Measurements from ENCODE around the gene GARS1. TPM values are rescaled to one million over a fixed set of nuclear protein-coding genes. Genes with fewer than 3 reads are reported as not detected.
A peak's percentile ranks its signal among the peaks of the same experiment; 100 is the strongest.

GARS1 gene, protein sequence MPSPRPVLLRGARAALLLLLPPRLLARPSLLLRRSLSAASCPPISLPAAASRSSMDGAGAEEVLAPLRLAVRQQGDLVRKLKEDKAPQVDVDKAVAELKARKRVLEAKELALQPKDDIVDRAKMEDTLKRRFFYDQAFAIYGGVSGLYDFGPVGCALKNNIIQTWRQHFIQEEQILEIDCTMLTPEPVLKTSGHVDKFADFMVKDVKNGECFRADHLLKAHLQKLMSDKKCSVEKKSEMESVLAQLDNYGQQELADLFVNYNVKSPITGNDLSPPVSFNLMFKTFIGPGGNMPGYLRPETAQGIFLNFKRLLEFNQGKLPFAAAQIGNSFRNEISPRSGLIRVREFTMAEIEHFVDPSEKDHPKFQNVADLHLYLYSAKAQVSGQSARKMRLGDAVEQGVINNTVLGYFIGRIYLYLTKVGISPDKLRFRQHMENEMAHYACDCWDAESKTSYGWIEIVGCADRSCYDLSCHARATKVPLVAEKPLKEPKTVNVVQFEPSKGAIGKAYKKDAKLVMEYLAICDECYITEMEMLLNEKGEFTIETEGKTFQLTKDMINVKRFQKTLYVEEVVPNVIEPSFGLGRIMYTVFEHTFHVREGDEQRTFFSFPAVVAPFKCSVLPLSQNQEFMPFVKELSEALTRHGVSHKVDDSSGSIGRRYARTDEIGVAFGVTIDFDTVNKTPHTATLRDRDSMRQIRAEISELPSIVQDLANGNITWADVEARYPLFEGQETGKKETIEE
- 100 to 1,000 TPM; 102 to 131 TPM for total RNA-seq
- polyA plus RNA-seq (ENCODE audit: insufficient read length in 6 of 6): 10 to 100 TPM; 71.2 to 84.6 (median 76.2) TPM
- long read RNA-seq, donor 1, transcript GARS-201 (17 exons, 2,634 nt): major isoform, 22 of 36 reads
- long read RNA-seq, donor 1, partial matches to known transcripts: 9 of 36 reads
- long read RNA-seq, donor 1, other reads (novel, unspliced or antisense): 0 of 36 reads
- long read RNA-seq, donor 2, transcript GARS-201 (17 exons, 2,634 nt): major isoform, 15 of 26 reads
- long read RNA-seq, donor 2, transcript GARS-209 (2 exons, 772 nt): minor isoform, 8 of 26 reads
- long read RNA-seq, donor 2, partial matches to known transcripts: 0 of 26 reads
- long read RNA-seq, donor 2, other reads (novel, unspliced or antisense): 0 of 26 reads
- long read RNA-seq, donor 3, transcript GARS-201 (17 exons, 2,634 nt): major isoform, 14 of 19 reads
- long read RNA-seq, donor 3, partial matches to known transcripts: 0 of 19 reads
- long read RNA-seq, donor 3, other reads (novel, unspliced or antisense): 0 of 19 reads
- long read RNA-seq, donor 4, transcript GARS-201 (17 exons, 2,634 nt): major isoform, 49 of 53 reads
- long read RNA-seq, donor 4, partial matches to known transcripts: 3 of 53 reads
- long read RNA-seq, donor 4, other reads (novel, unspliced or antisense): 1 of 53 reads
- long read RNA-seq, donor 5, transcript GARS-201 (17 exons, 2,634 nt): major isoform, 7 of 19 reads
- long read RNA-seq, donor 5, transcript GARS-209 (2 exons, 772 nt): minor isoform, 5 of 19 reads
- long read RNA-seq, donor 5, partial matches to known transcripts: 6 of 19 reads
- long read RNA-seq, donor 5, other reads (novel, unspliced or antisense): 0 of 19 reads
- long read RNA-seq, donor 6, transcript GARS-201 (17 exons, 2,634 nt): major isoform, 11 of 13 reads
- long read RNA-seq, donor 6, partial matches to known transcripts: 0 of 13 reads
- long read RNA-seq, donor 6, other reads (novel, unspliced or antisense): 0 of 13 reads
- long read RNA-seq, donor 7, transcript GARS-201 (17 exons, 2,634 nt): major isoform, 6 of 10 reads
- long read RNA-seq, donor 7, partial matches to known transcripts: 0 of 10 reads
- long read RNA-seq, donor 7, other reads (novel, unspliced or antisense): 0 of 10 reads
- long read RNA-seq, donor 8, transcript GARS-201 (17 exons, 2,634 nt): major isoform, 15 of 20 reads
- long read RNA-seq, donor 8, partial matches to known transcripts: 0 of 20 reads
- long read RNA-seq, donor 8, other reads (novel, unspliced or antisense): 0 of 20 reads
- long read RNA-seq, donor 9: 0 reads
- long read RNA-seq, donor 10, transcript GARS-201 (17 exons, 2,634 nt): major isoform, 40 of 49 reads
- long read RNA-seq, donor 10, partial matches to known transcripts: 5 of 49 reads
- long read RNA-seq, donor 10, other reads (novel, unspliced or antisense): 4 of 49 reads
- long read RNA-seq, donor 11, transcript GARS-209 (2 exons, 772 nt): minor isoform, 13 of 56 reads
- long read RNA-seq, donor 11, transcript GARS-201 (17 exons, 2,634 nt): major isoform, 22 of 56 reads
- long read RNA-seq, donor 11, partial matches to known transcripts: 18 of 56 reads
- long read RNA-seq, donor 11, other reads (novel, unspliced or antisense): 0 of 56 reads
- long read RNA-seq, donor 12, transcript GARS-209 (2 exons, 772 nt): minor isoform, 7 of 22 reads
- long read RNA-seq, donor 12, transcript GARS-201 (17 exons, 2,634 nt): major isoform, 12 of 22 reads
- long read RNA-seq, donor 12, partial matches to known transcripts: 0 of 22 reads
- long read RNA-seq, donor 12, other reads (novel, unspliced or antisense): 0 of 22 reads

DNA sequence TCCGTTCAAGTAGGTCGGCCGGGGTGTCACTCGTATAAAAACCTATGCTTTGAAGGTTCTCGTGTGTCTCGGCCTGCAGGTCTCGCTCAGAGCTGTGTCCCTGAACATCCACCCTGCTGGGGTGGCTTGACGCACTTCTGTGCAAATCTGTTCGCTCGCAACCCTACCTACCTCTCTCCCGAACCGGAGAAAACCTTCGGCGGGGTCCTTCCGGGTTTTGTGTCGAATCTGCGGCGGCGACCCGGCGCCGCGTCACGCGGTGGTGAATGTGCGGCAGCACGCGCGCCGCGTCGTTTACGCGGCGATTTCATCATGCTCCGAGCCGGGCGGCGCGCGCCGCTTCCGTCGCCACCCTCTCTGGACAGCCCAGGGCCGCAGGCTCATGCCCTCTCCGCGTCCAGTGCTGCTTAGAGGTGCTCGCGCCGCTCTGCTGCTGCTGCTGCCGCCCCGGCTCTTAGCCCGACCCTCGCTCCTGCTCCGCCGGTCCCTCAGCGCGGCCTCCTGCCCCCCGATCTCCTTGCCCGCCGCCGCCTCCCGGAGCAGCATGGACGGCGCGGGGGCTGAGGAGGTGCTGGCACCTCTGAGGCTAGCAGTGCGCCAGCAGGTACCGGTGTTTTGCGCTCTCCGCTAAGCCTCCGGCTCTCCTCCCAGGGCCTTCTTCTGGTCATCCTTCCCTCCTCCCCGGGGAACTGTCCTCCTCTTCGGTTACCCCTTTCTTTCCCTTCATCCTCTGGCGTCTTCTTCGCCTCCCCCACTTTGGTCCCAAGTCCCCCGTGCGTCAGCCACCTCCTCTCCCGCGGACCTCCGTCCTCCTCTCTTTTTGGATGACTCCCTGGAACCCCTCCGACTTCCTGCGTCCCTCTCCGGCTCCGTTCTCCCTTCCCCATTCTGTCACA is at the start of gene GARS1:
TSS of gene GARS1 (plus strand) at position 339 of the 896 bp plus-strand sequence. CDS start at position 383, 44 bp downstream.
- intact Hi-C loops (cut with DNase I): no loop called here
- TF ChIP-seq, protein P1, sequence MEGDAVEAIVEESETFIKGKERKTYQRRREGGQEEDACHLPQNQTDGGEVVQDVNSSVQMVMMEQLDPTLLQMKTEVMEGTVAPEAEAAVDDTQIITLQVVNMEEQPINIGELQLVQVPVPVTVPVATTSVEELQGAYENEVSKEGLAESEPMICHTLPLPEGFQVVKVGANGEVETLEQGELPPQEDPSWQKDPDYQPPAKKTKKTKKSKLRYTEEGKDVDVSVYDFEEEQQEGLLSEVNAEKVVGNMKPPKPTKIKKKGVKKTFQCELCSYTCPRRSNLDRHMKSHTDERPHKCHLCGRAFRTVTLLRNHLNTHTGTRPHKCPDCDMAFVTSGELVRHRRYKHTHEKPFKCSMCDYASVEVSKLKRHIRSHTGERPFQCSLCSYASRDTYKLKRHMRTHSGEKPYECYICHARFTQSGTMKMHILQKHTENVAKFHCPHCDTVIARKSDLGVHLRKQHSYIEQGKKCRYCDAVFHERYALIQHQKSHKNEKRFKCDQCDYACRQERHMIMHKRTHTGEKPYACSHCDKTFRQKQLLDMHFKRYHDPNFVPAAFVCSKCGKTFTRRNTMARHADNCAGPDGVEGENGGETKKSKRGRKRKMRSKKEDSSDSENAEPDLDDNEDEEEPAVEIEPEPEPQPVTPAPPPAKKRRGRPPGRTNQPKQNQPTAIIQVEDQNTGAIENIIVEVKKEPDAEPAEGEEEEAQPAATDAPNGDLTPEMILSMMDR (IDR thresholded peaks at IDR 0.05): no peak
- Histone ChIP-seq H3K9me3 (no peaks in the 10 kb centered on the region), H3K4me1 (peaks cover 16 to 49% of the 10 kb centered on the region in 2 donors), H3K4me3 (peak within 1 kb of the TSS; percentile 63 to 96), H3K27me3 (no peaks in the 10 kb centered on the region), H3K27ac (peak within 1 kb of the TSS; percentile 97 to 98), H3K36me3 (peaks cover 0 to 14% of the 10 kb centered on the region in 2 donors)
- ATAC-seq: peak; percentile 94
- peak; percentile 91 to 98 (median 94) for DNase-seq

DNA sequence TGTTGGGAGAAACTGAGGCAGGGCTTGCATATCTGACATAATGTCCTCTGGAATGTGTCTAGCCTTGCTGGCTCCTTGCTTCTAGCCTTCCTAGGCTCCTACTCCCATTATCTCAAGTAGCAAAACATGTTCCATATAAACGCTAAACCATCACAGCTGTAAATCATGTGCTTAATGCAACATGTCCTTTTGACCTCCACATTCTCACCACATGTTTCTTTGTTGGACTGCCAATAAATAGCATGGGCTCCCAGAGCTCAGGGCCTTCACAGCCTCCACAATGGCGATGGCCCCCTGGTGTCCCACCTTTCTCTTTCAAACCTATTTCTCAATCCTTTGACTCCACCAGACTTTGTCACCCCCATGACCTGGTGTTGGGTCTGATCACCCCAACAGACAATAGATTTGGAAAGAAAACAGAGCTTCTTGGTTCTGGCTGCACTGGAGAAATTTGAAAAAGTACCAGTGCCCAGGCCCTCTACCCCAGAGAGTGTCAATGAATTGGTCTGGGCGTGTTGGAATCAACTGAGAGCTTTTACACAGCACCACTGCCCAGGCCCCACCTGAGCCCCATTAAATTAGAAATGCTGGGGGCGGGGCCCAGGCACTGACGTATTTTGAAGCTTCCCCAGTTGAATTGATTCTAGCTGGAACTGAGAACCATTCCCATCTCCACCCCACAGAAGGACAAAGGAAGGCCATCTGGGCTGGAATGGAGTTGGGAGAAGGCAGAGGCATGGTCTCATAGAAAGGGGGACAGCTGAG is 48.7 kb upstream of the GARS1 start:
- DNase-seq (no peak), ATAC-seq (no peak)
- H3K27me3 ChIP-seq: no peaks in the 10 kb centered on the region
- H3K9me3 ChIP-seq: no peaks in the 10 kb centered on the region
- intact Hi-C loops (cut with DNase I): no loop called here
- no peak overlapping the region for H3K4me3 ChIP-seq
- TF ChIP-seq, protein P1 (IDR thresholded peaks at IDR 0.05): no peak
- H3K36me3 ChIP-seq: peaks cover 0 to 22% of the 10 kb centered on the region in 2 donors
- H3K27ac ChIP-seq: no peak overlapping the region
- peaks cover 5 to 26% of the 10 kb centered on the region in 2 donors for H3K4me1 ChIP-seq

DNA sequence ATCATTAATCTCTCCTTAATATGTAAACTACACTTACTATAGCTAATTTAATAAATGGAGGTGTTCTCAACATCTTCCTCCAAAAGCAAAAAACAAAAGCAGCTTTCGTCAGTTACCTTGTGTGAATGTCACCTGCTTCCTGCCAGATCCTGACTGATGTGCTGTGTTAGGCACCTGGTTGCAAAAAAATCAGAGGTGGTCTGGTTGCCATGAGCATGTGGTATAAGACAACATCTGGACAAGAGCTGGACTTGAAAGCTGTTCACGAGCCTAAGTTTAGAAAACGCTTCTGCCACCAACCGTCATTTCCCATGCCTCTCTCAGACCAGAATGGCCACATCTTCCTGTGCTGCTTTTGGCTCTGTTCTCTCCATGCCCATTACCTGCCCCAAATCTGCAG is 48.1 kb upstream of the GARS1 start:
- TF ChIP-seq, protein P1 (IDR thresholded peaks at IDR 0.05): no peak
- no peak overlapping the region for H3K27ac ChIP-seq
- peaks cover 0 to 22% of the 10 kb centered on the region in 2 donors for H3K36me3 ChIP-seq
- H3K27me3 ChIP-seq: no peaks in the 10 kb centered on the region
- intact Hi-C loops (cut with DNase I): no loop called here
- peaks cover 5 to 32% of the 10 kb centered on the region in 2 donors for H3K4me1 ChIP-seq
- H3K4me3 ChIP-seq: no peak overlapping the region
- DNase-seq (no peak), ATAC-seq (no peak)
- H3K9me3 ChIP-seq: no peaks in the 10 kb centered on the region

All from left lung (tissue), 14 donors.